Embryonic facial prominence (tissue), 1 donor: ENCODE measurements around the gene CCDC88C.
A peak's percentile ranks its signal among the peaks of the same experiment; 100 is the strongest.

Source experiments
- DNase-seq: peaks from one replicate; pipeline ENCODE4 v3.0.0-alpha.2; 2016; ENCODE audit errors: extremely low spot score

The CCDC88C gene

DNA sequence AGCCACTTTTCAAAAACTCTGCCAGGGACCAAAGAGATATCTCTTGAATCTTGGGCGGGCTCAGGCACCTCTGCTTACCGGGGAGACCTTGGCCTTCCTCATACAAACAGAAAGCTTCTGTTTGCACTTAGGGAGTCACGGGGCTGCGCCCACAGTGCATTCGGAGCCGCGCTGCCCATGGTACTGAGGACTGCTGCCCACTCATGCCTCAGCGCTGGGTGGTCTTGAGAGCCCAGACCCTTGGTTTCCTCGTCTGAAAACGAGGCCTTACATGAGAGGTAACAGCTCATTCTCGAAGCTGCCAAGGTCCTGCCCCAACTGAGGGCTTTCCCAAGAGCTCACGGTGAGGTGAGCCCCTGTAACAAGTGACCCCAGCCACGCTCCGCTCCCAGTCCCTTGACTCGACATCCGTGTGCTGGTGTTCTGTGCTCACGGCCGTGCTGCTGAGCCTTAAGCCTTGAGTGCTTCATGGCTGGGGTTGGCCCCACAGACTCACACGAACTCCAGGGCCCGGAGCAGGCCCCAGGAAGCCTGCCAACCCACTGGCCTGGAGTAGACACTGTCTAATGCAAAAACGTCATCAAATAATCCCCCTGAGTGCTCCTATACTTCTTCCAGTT, 125.7 kb downstream of the CCDC88C start:
- DNase-seq: no peak

DNA sequence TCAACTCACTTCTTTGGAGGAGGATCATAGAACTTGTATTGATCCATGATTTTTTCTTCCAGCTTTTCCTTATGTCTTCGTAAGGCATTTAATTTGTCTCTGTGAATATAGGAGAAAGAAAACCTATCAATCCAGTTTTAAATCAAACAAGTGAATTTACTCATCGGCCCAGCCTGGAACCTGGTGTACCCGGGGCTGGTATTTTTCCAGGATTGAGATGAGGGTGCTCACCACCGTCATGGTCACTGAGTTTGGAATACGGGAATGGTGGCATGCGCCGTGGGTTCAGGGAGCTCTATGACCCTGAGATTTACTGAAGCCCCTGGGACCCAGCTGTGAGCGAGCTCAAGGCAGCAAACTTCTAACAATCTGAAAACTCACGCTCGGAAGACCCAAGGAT, 126.6 kb downstream of the CCDC88C start:
- no peak for DNase-seq

DNA sequence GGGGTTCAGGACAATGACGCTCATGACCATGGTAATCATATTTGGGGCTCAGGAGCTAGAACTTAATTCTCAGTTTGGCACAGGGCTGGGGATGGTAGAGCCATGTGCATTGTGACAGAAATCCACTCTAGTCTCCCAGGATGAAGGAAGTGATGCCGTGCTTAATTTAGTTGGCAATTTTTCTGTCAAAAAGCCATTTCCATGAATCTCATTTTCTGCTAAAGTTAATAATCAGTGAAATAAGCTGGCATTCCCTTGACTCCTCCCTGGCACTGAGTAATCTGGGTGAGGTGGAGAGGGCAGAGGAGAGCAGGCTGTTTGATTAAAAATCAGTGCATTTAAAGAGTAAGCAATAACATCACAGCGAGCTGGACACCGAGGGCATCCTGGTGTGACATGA, 128.2 kb downstream of the CCDC88C start:
- no peak for DNase-seq

DNA sequence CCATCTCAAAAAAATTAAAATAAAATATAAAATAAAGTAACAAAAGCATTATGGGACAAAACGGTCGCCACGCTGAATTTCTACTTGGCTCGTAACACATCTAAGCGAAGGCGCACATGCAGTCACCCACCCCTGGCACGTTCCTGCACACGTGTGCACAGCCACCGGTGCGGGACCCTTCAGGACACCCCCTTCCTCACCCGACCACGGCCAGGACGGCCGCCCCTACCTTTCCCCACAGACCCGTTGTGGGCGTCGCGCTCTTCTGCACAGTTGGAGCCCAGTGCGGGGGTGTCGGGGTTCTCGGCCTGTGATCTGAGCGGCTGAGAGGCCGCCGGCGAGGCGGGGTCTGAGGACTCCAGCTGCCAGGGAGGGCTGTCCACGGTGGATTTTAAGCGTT, 128.7 kb downstream of the CCDC88C start:
- no peak for DNase-seq

DNA sequence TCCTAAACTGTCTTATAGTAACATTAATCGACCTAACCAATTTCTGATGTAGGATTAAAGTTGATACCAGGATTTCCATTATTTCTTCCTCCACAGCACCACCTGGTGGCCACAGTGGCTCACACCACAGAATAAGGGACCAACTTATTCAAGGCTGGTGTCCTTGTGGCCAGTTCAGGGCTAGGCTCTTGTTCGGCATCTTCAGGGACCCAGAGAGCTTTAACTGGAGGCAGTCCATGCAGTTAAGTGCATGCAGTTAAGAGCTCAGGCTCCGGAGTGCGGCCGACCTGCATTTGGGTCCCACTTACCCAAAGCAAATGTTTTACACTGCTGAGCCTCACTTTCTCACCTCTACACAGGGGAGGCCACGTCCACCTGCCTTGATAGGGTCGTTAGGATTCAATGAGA, 131.1 kb downstream of the CCDC88C start:
- DNase-seq: peak; percentile 23

DNA sequence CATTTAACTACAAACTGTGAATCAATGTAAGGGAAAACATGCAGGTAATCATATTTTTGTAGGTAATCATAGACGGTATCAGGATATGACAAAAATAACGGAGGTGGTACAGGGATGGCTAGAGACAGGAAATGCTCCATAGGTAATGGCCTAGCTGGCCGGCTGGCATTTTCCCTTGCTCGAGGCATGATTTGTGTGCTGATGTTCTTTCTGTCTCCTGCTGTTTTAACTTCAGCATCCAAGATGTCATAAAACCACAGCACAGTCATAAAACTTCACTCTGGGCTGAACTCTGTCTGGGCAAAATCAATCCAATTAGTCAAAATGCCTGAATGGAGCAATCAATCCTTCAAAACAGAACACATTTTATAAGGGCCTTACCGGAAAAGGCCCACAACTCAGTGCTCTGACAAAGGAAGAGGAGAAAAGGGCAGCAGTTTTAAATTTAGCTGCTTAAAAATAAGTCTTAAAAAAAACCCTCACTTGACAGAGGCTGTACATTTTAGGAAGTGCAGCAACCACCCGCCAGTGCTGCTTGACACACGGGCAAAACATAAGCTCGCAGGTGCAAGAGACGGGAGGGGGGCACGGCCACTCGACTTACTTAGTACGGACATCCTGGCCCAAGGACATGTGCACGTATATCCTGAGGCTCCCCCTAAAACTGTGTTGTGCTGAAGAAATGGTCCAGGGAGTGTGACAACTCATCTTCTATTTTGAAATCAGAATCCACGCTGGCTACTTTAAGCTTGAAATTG, 132.7 kb downstream of the CCDC88C start:
- no peak for DNase-seq

DNA sequence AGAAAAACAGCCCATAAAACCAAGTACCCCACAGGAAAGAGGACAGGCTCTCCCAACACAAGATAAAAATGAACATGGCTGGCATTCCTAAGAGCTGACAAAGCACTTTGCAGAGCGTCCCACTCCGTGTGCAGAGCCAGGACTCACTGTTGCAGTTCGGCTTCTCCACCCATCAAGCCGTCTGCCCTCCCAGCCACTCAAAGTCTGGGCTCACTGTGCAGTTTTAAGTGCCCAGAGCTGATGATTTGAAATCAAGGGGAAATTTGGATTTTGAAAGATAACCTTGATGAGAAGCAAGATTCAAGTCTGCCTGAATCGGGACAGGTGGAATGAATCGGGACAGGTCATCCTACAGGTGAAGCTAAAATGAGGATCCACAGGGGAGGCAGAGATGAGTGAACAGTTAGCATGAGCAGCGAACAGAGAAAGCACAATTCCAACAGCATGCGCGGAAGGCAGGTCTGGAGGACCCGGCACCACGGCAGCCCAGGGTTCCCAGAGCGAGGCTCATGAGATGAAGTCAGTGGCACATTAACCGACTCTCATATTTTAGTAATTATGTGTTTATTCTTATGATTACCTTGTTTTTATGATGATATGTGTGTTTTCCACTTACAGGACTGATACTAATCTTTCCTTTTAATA, 133.4 kb downstream of the CCDC88C start:
- no peak for DNase-seq

DNA sequence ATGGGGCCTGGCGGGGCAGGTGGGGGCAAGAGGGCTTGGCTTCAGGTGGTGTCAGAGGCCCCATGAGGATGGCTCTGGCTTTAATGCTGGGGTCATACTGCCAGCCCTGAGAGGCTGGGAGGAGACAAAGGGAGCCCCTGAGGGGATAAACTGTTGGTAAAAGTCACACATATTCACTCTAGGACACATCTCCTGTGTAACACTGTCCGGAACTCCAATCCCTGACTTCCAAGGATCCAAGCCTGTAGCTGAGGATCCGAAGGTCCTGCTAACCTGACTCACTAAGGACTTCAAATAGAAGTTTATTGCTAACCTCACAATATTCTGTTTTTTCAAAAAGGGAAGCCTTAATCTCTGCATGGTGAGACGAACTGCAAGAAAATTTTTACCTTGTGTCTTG, 134.0 kb downstream of the CCDC88C start:
- DNase-seq: no peak

DNA sequence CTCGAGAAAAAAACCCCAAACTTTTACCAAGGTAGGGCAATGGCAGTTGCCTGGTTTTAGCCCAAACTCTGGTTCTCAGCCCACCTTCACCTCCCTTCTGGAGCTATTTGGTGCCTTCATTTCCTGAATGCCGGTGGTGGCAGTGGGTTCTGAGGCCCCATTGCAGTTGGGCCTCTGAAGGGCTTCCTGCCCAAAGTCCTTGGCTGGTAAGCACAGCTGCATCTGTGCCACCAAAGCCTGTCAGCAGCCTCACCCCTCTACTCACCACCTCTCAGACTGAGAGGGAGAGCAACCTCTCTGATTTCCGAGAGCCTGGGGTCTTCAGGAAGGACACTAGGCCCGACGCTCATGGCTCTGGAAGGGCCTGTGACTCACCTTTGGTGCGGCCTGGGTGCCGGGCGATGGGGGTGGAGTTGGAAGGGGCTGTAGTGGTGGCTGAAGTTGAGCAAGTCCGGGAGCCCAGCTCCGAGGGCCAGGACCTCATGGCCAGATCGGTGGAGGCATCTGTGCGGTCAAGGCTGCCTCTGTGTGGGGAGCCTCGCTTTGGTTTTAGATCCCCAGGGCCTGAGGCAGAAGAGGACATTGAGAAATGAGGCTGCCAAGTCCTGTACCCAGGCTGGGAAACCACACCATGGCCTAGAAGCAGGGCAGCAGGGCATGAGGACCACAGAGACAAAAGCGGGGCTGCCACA, 134.5 kb downstream of the CCDC88C start:
- DNase-seq: no peak

DNA sequence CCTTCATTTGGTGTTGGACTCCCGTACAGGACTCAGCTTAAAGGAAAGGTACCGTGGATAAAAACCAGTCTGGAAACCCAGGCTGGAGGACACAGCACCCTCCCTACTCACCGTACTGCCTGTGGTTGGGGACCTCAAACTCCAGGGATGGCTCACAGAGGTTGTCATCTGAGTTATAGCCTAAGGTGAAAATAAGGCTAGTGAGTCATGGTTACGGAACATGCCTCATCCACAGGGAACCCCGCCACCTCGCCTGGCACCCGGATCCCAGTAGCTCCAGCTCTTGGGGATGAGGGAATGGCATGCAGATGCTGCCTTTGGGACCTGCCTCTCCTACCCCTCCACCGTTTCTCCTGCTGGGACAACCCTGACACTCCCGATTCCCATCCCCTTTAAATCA, 136.3 kb downstream of the CCDC88C start:
- DNase-seq: no peak

DNA sequence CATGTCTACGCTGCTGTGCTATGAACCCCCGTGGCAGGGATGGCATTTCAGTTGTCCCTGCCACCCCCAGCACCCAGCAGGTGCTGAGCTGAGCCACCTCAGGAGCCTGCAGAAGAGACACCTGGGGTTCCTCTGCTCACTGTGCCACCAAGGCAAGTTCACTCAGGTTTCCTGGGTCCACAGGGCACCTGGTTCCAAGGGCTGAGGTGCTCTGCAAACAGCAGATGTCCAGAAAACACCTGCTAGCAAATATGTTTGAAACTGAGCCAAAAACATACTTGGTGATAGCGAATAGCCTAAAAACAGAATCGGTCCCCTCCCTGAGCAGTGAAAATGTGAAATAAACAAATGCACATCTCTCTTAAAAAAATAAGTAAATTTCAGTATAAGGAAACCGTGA, 137.5 kb downstream of the CCDC88C start:
- no peak for DNase-seq

DNA sequence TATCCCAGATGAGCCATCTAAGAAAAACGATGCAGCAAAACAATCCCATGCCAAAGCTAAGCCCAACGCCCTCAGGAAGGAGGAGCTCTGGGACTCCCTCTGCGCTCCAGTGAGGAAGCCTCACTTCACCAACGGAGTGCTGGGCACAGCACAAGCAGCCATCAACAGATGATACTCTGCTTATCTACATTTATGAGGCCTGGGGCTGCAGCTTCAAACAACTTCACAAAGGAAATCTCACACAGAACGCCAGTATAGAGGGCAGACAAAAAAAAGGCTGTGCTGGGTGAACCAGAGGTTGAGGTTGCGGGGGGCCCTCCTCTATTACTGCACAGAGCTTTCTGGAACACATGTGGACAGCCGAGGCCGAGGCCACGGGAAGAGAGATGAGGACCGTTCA, 138.3 kb downstream of the CCDC88C start:
- no peak for DNase-seq

DNA sequence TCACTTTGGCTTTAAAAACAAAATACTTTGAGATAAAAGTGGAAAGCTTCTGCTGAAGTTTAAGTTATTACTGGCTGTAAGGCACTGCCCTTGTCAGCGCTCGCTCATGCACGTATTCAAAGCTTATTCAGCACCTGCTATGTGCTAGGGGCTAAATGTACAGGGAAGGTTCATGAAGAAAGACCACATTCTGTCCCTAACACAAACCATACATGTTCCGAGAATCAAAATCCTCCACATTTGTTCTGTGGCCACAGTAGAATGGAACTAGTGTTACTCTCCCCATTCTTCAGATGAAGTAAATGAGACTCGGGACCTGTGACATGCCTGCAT, 139.3 kb downstream of the CCDC88C start:
- no peak for DNase-seq

DNA sequence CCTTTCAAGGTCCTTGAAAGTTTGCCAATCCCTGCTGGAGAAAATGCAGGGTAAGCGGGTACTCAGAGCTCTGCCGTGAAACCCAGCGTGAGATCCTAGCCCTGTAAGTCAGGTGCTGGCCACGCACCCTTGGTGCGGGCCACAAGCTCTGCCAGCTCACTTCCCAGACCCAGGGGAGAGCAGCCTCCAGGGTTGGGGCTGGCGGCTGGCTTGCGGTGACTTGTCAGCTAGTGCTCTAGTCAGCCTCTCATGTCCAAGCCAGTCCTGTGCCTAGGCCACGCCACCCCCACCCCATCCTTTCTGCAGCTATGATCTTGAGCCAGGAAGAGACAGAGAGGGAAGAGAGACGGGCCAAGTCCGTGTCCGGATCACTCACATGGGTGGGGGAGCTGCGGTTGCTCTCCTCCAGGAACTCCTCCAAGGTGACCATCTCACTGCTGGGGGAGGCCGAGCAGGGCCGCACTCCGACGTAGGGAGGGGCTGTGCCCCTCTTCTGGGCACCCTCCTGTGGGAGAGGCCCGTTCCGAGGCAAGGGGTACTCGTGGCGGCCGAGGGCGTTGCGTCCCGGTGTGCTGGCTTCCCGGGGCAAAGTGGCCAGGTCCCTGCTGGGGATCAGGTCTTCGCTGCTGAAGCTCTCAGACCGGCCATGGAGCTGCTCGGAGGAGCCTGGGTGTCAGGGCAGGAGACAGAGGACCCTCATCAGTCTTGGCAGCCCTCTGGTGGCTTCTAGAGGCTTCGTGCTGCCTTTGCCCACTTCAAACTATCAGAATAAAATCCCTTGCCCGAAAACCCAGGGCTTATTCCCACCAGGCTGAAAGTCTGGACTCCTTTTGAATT, 139.9 kb downstream of the CCDC88C start:
- no peak for DNase-seq

DNA sequence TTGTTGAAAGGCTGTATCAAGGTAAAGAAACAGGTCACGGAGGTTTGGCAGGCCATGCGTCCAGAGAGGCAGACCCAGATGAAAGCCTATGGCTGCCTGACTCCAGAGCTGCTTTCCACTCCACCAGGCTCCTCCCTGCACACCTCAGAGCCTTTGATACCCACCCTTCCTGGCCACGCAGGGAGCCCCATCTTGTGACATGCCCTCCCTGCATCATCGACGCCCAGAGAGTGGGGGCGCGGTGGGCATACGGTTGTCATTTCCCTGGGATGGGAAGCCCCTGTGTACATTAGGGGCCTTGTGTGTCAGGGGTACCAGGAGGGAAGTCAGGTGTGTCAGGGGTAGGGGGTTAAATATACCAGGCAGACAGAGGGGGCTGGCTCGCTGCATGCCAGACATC, 142.8 kb downstream of the CCDC88C start:
- DNase-seq: no peak

DNA sequence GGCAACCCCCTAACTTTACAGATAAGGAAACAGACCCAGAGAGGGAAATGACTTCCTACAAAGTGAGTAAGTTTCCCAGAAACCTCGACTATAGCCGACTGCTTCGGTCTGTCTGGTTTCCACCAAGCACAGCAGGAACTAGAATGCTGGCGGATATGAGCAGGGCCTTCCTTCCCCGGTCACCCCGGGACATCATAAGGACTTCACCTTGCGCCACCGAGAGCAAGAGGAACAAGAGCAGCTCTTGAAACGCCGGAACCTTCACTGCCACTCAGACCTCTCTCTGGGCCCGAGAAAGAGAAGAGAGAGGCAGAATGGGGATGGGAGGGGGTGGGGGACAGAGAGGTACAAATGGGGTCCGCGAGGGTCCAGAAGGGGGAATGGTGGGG, 143.7 kb downstream of the CCDC88C start:
- no peak for DNase-seq

DNA sequence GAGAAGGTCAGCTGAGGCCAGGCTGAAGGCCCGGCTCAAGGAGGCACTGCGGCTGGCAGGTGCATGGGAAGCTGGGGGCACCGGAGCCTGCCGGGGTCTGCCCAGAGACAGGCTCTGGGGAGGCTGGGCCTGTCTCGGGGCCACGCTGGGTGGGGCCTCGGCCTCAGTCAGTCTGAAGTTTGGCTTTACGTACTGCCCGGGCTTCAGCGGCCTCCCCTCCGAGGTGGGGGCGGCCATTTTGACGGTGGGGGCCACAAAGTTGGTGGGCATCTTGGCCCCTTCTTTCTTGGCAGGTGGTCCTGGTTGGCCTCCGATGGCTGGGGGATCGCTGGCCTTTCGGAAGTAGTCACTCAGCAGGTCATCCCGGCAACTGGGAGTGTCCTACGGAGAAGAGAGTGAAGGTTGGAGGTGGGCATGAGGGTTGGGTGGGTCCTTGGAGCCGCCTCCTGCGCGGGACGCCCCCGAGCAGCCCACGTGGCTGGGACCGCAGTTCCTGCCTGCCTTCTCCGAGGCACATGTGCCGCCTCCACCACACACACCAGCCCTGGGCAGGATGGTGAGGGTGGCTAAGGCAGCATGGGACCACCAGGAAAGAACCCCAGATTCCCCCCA, 144.2 kb downstream of the CCDC88C start:
- no peak for DNase-seq

DNA sequence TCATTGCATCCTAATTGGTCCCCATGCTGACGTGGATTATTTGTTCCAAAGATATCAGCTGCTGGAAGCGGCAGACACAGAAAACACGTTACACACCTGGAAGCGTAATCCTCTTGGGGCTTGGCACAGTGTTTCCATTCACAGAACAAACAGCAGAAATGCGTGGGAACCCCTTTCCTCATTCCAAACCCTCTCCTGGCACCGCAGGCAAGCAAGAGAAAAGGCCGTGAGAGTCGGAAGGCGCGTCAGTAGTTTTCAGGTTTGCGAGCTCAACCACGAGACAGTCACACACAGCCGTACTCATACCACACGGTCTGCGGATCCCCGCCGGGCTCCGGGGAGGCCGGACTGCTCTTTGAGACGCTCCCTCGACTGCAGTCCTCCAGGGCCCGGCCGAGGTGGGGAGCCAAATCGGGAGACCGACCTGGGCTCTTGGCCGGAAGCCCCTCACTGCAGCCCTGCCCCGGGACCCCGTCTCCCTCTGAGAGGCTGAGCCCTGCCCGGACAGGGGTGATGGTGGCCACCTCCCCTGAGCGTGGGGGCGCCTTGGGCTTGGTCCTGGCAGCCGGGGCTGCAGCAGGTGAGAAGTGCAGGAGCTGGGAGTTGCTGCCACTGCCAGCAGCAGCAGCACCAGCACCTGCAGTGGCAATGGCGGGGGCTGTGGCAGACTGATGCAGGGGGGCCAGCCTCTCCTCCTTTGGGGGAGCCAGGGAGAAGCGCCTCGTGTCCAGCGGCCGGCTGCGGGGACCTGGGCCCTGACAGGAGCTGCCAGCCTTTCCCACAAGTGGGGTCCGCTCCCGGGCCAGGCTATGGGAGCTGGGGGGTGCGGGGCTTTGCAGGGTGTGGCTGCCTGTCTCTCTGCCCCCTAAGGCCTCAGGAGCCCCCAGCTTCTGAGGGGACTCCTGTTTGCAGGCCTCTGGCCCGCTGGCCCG, 145.0 kb downstream of the CCDC88C start:
- DNase-seq: no peak

DNA sequence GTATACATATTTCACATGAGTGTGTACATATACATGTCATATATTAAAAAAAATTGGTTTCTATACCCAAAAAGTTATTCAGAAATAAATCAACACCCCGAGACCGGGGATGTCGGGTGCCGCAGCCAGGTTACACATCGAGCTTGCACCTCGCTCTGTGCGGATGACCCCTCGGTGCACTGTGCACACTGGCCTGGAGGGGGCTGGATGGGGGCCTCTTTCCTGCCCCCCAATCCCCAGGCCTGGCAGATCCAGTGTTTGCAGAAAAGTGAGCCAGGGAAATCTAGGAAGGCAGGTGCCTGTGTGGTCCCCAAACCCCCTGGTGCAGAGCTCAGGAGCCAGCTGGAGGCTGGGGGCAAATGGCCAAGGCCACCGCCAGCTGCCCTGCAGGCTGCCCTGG, 146.0 kb downstream of the CCDC88C start:
- DNase-seq: no peak

DNA sequence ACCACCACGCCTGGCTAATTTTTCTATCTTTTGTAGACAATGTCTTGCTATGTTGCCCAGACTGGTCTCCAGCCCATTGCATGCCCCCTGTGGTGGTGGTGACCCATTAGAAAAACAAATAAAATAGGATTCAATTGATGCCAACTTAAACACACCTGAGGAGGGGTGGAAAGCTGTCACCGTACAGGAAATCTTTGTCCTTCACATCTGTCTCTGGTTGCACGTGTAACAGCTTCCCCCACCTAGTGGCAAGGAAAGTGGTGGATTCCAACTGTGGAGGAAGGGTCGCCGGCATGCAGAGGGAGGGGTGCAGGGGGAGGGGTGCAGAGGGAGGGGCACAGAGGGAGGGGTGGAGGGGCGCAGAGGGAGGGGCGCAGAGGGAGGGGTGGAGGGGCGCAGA, 147.0 kb downstream of the CCDC88C start:
- no peak for DNase-seq
